ENCODE measurements around the gene C10orf53.

Gene C10orf53, protein sequence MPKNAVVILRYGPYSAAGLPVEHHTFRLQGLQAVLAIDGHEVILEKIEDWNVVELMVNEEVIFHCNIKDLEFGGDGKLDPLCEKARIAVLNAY

GRCh38 chr10:49679480-49679893 is at the start of gene C10orf53:
Gene C10orf53 (plus strand): TSS chr10:49679651. CDS start chr10:49679698, 47 bp downstream.
- DNase-seq: peak; percentile 50

- no peak for DNase-seq
These were observed 47.5 kb upstream of the C10orf53 start for GRCh38 chr10:49631975-49632374.

GRCh38 chr10:49632406-49633317 is 46.8 kb upstream of the C10orf53 start:
- no peak for DNase-seq

- no peak for DNase-seq
These were observed 46.0 kb upstream of the C10orf53 start for GRCh38 chr10:49633327-49634068.

- DNase-seq: no peak
These were observed 45.3 kb upstream of the C10orf53 start for GRCh38 chr10:49634069-49634660.

DNA sequence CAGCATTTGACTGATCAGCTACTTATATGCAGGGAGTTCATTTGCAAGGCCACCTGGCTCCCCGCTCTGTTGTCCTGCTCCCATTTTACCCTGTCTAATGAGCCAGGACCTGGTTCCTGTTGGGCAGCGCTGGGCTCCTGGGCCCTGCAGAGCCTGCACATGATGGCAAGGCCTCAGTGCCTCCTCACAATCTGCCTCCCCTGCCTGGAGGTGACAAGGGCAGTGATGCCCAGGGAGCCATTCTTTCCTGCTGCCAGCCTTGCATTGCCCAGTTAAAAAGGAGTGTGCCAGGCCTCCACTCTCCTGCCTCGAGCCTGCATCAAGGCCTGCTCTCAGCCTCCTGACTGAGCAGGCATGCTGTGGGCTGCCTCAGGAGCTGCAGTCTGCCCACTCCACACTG is 37.1 kb upstream of the C10orf53 start:
- DNase-seq: no peak

DNA sequence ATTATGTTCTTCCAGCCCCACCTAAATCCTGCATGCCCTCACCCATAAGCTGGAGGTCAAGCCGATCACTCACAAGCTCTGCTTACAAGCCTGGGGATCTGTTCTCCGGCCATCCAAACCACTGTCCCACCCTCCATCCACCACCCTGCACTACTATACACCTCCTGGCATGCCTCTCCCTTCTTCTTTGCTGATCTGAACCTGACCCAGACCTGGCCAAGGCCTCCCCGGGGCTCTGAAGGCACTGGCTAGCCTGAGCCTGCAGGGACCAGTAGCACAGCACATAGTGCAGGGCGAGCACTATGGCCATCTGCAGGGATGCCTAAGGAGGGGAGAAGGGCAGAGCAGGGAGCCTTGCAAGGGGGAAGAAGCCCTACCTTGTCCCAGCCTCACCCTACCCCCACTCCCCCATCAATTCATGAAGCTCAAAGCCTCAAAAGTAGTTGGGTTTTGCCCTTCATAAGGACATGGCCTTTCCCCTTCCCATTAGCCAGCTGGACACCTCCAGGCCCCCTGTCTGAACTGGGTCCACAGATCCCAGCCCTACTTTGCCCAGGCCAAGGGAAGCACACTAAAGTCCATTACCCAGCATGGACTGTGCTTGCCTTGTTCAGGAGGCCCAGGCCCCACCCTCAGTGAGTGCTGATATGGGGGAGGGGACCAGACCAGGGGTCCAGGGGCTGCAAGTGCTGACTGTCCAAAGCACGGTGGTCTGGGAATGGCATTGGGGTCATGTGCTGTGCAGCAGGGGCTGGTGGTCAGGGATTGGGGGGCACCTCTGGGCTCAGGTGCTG is 36.0 kb upstream of the C10orf53 start:
- DNase-seq: no peak

- no peak for DNase-seq
These were observed 35.3 kb upstream of the C10orf53 start for GRCh38 chr10:49644035-49644646.

DNA sequence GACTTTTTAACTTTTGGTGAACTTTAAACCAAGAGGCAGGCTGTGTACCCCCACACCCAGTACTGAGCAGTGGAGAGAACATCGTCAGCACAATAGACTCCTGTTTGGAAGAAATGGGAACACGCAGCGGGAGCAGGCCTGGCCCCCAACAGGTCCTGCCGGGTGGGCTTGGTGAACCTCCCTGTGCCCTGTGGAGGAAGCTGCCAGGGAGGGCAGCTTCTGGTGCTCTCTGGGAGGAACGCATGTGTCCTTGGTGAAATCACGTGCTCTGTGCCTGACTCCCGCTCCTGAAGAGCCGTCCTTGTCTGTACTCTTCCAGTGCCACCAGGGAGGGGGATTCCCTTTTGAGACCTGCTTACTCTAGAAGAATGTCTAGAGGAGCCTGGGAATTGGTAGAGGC is 34.0 kb upstream of the C10orf53 start:
- no peak for DNase-seq

DNA sequence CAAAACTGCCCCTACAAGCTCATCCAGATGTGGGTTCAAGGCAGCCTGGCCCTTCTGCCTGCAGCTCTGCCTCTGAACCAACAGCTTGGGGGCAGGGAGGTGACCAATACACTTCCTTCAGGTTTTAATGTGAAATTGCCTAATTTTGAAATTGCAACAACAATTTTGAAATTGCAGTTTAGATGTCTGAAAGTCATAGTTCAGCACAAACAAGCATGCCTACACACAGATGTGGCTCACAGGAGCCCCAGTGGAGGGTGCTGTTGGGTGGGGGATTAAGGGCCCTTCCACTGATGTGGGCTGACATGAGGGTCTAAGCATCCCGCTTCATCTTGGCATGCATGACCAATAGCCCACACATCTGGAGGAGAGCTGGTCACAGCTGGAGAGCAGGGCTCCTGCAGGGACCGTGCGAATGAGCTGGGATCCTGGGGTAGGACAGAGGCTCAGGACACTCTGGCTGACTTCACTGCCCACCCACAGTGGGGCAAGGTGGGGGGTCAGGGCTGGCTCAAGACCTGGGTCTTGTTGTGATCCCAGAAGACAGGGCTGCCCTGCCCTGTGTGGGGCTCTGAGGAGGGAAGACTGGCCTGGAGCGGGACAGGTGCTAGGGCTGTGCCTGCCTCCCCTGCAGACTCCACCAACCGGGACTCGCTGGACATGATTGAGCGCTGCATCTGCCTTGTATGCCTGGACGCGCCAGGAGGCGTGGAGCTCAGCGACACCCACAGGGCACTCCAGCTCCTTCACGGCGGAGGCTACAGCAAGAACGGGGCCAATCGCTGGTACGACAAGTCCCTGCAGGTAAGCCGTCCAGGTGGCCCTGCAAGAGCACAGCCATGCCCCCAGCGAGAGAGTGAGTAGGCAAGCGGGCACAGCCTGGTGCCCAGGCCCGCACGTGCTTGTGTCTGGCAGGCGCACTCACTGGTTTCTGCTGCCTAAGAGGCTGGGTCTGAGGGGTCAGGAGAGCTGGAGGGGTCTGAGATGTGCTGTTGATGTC is 33.3 kb upstream of the C10orf53 start:
- DNase-seq: peak; percentile 5

DNA sequence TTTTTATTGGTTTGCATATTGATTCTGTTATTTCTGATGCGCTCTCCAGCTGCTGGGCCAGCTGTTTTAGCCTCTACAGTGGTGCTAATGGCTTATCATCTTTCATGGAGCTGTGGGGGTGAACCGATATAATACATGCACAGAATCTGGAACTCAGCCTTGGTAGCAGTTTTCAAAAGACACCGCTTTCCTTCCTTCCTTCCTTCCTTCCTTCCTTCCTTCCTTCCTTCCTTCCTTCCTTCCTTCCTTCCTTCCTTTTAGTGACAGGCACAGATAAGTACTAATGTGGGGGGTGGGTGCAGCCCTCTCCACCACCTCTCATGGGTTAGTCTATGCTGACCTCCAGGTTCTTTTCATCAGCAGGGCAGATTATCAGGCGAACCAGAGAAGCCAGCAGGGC is 31.9 kb upstream of the C10orf53 start:
- DNase-seq: no peak

- DNase-seq: no peak
These were observed 31.3 kb upstream of the C10orf53 start for GRCh38 chr10:49647985-49648795.

DNA sequence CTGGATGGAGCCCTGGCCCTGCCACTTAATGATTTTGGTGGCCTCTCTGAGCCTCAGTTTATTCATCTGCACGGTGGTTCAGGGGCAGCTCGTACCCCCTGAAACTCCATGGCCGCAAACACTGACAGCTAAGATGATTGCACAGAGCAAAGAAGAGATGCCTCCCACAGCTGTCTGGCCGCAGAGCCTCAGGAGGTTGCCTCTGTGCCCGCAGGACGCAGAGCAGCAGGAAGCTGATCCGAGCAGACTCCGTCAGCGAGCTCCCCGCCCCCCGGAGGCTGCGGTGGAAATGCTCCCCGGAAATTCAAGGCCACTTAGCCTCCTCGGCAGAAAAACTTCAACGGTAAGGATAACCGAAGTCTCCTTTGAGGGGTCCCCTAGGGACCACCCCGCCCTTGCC is 30.2 kb upstream of the C10orf53 start:
- no peak for DNase-seq

DNA sequence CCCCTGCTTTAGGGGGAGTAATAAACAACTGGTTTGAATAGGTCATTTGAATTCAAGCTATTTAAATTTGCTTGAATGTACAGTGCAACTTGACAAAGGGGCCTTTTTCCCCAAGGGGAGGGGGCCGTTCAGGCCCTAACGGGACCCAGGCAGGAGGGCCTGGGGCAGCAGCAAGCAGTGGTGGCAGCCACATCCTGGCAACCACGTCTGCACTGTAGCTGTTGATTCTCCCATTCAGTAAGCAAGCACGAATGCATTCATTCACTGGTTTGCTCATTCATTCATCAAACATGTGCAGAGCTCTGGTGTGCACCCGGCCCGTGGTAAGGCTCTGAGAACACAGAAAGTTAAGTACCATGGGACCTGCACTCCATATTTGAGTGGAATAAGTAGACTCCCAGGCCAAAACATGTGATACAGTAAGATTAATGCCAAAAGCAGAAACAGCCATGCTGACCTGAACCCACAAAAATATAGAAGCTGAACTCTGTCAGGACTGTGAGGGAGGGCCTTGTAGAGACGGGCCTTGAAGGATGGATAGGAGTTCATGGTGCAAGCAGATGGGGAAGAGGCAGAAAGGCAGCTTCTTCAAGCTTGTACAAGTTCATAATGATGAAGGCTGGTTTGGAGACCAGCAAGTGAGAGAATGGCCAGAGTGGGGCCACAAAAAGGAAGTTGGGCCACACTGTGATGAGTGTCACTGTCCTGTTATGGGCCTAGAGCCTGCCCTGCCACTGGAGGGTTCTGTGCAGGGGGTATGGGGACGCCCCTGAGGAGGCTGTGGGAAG is 29.3 kb upstream of the C10orf53 start:
- DNase-seq: no peak

DNA sequence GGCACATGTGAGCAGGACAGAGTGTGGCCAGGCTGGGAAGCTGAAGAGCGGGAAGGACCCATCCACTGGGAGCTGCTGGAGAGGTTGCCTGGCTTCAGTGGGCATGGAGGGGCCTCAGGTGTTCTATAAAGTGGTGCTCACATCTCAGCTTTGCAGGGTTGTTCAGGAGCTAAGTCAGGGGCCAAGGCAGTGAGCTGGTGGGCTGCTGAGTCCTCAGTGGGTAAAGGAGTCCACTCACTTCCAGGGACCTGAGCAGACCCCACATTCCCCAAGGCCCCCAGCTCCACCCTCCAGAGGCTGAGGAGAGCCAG is 28.8 kb upstream of the C10orf53 start:
- no peak for DNase-seq

DNA sequence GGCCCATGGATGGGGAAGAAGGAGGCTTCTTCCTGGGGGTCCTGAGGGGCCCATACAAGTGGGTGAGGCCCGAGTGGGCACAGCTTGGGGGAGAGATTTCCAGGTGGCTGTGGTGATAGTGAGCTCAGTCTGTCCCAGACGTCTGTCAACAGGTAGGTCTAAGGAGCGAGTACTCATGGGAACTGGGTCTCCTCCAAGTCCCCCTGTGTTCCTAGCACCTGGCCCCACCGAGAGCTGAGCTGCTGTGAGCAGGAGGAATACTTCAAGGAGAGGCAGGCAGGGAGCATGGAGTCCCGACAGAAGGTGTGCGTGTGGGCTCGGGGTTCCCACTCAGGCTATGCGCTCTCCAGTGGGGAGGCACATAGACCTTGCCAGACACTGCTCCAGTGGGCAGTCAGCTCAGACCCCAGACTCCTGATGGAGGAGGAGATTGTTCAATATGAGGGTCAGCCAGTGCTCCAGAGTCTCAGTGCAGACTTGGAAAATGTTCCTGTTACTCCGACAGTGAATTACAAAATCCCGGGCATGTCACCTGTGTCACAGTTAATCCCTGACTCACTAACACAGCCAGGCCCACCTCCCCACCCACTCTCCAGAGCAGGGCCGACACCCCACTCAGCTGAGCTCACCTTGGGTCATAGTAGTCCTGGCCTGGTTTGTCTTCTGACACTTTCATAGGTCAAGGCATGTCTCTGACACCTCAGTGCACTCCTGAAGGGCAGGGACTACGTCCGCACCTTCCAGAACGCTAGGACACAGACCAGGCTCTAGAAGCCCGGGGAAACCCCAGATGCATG is 28.2 kb upstream of the C10orf53 start:
- DNase-seq: no peak

DNA sequence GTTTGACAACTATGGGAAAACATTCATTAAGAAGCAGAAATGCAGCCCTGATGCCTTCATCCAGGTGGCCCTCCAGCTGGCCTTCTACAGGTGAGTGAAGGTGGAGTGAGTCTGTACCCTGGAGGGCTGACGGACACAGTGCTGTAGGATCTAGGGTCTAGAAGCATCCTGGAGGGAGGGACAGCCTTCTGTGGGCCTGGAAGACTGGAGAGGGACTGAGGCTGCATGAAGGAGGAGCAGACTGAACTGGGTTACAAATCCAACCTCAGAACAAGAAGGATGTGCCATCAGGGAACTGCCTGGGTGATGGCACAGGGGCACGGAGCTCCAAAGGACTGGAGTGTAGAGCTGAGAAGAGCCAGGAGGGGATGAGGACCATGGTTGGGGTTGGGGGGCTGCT is 27.5 kb upstream of the C10orf53 start:
- no peak for DNase-seq

All from suppressor macrophage treated with lipopolysaccharide for 4 hours (primary cell).